HG02623 (cell line): Measurements from ENCODE around the gene RGS6.

ENCODE experiments used
- ATAC-seq: cut with Tn5 transposase; IDR thresholded peaks from one replicate; pipeline ENCODE4 v1.9.1; 2021; ENCODE audit warnings: moderate library complexity; ENCODE audit not compliant: unreplicated experiment

RGS6 gene

DNA sequence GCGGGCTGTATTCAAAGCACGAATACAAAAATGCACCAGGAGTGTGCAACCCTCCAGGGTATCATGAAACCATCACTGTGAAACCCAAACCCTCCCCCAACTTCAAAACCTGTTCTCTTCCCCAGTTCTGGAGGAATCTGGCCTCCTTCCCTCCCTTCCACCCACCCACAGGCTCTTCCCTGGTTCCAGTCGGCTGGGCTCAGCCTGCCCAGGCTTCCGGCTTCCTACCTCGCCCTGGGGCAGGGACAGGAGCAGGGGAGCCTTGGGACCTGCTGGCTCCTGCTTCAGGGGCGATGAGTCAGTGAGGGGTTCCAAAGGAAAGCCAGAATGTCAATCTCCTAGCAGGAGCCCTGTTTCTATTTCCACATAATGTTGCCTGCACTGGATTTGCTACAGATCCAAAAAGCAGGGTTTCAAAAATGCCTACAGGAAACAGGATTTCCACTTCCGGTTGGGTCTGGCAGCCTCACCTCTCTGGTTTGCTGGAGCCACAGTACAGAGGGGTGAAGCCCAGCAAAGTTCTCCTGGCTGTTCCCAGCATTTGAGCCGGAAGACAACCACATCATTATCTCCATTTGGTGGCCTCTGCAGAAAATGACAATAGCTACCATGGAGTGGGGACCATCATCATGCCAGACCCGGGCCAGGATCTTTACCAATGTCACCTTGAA is 683.4 kb downstream of the RGS6 start:
- no peak for ATAC-seq
